Measurements from ENCODE around the gene HELLS.

DNA sequence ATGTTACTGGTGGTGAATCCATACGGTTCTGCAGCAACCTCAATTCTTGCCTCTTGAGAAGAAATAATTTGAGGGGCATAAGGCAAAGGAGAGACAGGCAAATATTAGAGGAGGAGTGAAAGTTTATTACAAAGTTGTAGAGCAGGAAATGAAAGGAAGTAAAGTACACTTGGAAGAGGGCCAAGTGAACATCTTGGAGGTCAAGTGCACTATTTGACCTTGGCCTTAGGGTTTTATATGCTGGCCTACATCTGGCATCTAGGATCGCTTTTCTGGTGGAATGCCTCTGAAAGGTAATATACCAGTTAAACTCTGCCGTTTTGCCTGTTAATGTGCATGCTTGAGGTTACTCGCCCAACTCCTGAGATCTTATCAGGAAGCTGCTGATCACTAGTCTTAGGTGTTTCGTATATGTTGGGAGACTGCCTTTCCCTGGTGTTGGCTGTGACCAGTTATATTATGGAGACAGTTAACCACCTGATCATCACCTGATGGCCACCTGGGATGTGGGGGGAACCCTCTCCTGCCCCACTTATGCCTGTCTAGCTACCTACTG is 71.9 kb downstream of the HELLS start:
- TF ChIP-seq, protein P1, sequence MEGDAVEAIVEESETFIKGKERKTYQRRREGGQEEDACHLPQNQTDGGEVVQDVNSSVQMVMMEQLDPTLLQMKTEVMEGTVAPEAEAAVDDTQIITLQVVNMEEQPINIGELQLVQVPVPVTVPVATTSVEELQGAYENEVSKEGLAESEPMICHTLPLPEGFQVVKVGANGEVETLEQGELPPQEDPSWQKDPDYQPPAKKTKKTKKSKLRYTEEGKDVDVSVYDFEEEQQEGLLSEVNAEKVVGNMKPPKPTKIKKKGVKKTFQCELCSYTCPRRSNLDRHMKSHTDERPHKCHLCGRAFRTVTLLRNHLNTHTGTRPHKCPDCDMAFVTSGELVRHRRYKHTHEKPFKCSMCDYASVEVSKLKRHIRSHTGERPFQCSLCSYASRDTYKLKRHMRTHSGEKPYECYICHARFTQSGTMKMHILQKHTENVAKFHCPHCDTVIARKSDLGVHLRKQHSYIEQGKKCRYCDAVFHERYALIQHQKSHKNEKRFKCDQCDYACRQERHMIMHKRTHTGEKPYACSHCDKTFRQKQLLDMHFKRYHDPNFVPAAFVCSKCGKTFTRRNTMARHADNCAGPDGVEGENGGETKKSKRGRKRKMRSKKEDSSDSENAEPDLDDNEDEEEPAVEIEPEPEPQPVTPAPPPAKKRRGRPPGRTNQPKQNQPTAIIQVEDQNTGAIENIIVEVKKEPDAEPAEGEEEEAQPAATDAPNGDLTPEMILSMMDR (IDR thresholded peaks at IDR 0.05 in 8 of 11, conservative IDR thresholded peaks at IDR 0.05 in 3 of 11): no peak
- TF ChIP-seq POLR2AphosphoS5 (IDR thresholded peaks at IDR 0.05): no peak
- TF ChIP-seq POLR2A (IDR thresholded peaks at IDR 0.05): no peak

Measured in spleen (tissue), 7 donors.